Activated CD4-positive, alpha-beta T cell treated with anti-CD3 and anti-CD28 coated beads for 36 hours (primary cell): ENCODE measurements around the gene DBF4. TPM values are rescaled to one million over a fixed set of nuclear protein-coding genes. Genes with fewer than 3 reads are reported as not detected.
"Not testable (repeated sequence)": the region's sequence is repeated elsewhere in the genome, so short reads cannot be mapped to it uniquely, and the experiment has no call there.

Experiments
- ATAC-seq: fragments of 200-7000 bp; cut with Tn5 transposase; one replicate; pipeline ENCODE4 v1.10.0; 2021; ENCODE audit warnings: mild to moderate bottlenecking, moderate library complexity
- CTCF ChIA-PET: fragments of 350-600 bp; sonication (Branson Sonifier 250); formaldehyde crosslinking; loops from one replicate; lab custom pipeline; 2021; ENCODE audit warnings: antibody characterized with exemption; lab: Charles Lee
- POLR2A ChIA-PET: fragments of 350-600 bp; sonication (Branson Sonifier 250); formaldehyde crosslinking; loops from one replicate; lab custom pipeline; 2021; ENCODE audit warnings: antibody characterized with exemption, inconsistent platforms; lab: Charles Lee
- DNase-seq: peaks from one replicate; pipeline ENCODE4 v3.0.0-alpha.2; 2020
- H3K27ac Mint-ChIP-seq: one replicate; pipeline ENCODE4 v1.8.0; 2021; ENCODE audit warnings: mixed read lengths
- H3K27me3 Mint-ChIP-seq: one replicate; pipeline ENCODE4 v1.8.0; 2021; ENCODE audit warnings: mixed read lengths
- H3K36me3 Mint-ChIP-seq: one replicate; pipeline ENCODE4 v1.8.0; 2021; ENCODE audit warnings: low read depth, mixed read lengths
- H3K4me1 Mint-ChIP-seq: one replicate; pipeline ENCODE4 v1.8.0; 2021; ENCODE audit warnings: mixed read lengths
- H3K4me3 Mint-ChIP-seq: one replicate; pipeline ENCODE4 v1.8.0; 2021; ENCODE audit warnings: mild to moderate bottlenecking, moderate library complexity, mixed read lengths
- H3K9me3 Mint-ChIP-seq: one replicate; pipeline ENCODE4 v1.8.0; 2021; ENCODE audit warnings: low read depth, mixed read lengths
- intact Hi-C, 2 experiments: fragments of 100-400 bp; cut with DNase I in 1 of 2; cut with micrococcal nuclease in 1 of 2; formaldehyde crosslinking; loops; one replicate each; pipeline versions ENCODE4 v1.14.2 to v1.15.1; 2022 to 2024; cut with DNase I, micrococcal nuclease
- total RNA-seq, 2 experiments: library from RNA; stranded (reverse); gene quantifications; one replicate each; pipeline ENCODE4 v1.2.3, GENCODE V29; 2021

DBF4 gene, protein sequence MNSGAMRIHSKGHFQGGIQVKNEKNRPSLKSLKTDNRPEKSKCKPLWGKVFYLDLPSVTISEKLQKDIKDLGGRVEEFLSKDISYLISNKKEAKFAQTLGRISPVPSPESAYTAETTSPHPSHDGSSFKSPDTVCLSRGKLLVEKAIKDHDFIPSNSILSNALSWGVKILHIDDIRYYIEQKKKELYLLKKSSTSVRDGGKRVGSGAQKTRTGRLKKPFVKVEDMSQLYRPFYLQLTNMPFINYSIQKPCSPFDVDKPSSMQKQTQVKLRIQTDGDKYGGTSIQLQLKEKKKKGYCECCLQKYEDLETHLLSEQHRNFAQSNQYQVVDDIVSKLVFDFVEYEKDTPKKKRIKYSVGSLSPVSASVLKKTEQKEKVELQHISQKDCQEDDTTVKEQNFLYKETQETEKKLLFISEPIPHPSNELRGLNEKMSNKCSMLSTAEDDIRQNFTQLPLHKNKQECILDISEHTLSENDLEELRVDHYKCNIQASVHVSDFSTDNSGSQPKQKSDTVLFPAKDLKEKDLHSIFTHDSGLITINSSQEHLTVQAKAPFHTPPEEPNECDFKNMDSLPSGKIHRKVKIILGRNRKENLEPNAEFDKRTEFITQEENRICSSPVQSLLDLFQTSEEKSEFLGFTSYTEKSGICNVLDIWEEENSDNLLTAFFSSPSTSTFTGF
- total RNA-seq, result 10 to 100 TPM; 68.6 to 86.4 TPM

DNA sequence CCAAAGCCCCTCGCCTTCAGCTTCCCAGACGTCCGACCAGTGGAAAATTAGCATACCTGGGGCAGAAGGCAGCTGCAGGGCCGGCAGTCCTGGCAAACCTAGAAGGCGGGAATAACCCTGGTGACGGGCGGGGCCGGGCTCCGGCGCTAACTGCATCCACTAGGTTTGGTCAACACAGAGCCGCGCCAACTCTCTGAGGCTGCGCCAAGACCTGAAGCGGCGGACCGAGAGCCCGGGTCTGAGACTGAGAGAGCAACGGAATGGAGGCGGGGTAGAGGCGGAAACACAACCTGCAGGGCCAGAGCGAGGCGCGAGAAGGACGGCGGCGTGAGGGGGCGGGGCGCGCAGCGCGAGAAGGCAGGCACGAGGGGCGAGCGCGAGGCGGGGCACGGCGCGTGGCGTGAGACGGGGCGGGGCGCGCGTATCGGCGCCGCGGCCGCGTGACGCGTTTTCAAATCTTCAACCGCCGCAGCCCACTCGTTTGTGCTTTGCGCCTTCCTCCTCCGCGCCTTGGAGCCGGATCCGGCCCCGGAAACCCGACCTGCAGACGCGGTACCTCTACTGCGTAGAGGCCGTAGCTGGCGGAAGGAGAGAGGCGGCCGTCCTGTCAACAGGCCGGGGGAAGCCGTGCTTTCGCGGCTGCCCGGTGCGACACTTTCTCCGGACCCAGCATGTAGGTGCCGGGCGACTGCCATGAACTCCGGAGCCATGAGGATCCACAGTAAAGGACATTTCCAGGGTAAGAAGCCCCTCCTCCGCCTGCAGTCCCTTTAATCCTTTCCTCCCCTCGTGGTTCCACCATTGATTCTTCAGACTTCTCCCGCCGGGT is at the start of gene DBF4, which contains the start of gene SLC25A40:
DBF4 (plus strand) TSS at position 454 of the 829 bp plus-strand sequence; CDS start at position 694, 240 bp downstream.
SLC25A40 (minus strand) TSS at position 321 of the 829 bp plus-strand sequence. CDS start 17,633 bp downstream, outside the sequence.
- peaks cover 15% of the 10 kb centered on the region for H3K9me3 Mint-ChIP-seq
- DNase-seq (peak; percentile 97), ATAC-seq (peak; percentile 91)
- no peaks in the 10 kb centered on the region for H3K27me3 Mint-ChIP-seq
- peaks cover 55% of the 10 kb centered on the region for H3K36me3 Mint-ChIP-seq
- ChIA-PET CTCF (interaction anchor here (1.3 to 2.6 kb wide), 2 partner anchors 9 to 10 kb away, joined by 3 to 6 read pairs; no protein-coding TSS in a partner anchor), POLR2A (interaction anchor here (0.6 kb wide), 2 partner anchors 275 to 524 kb away, joined by 3 to 4 read pairs; partner anchors contain the start of gene ABCB1)
- peak within 1 kb of the TSS; percentile 93 for H3K27ac Mint-ChIP-seq
- H3K4me1 Mint-ChIP-seq, result peaks cover 48% of the 10 kb centered on the region
- H3K4me3 Mint-ChIP-seq, result peak within 1 kb of the TSS; percentile 82
- intact Hi-C loops, result loop anchor here (1.0 to 10.0 kb wide), 11 partner anchors 58 to 721 kb away; partner anchors contain the start of genes ADAM22 (in 2 of the 2), CROT (in 2 of the 2), DMTF1 (in 2 of the 2) and RUNDC3B (in 2 of the 2)

DNA sequence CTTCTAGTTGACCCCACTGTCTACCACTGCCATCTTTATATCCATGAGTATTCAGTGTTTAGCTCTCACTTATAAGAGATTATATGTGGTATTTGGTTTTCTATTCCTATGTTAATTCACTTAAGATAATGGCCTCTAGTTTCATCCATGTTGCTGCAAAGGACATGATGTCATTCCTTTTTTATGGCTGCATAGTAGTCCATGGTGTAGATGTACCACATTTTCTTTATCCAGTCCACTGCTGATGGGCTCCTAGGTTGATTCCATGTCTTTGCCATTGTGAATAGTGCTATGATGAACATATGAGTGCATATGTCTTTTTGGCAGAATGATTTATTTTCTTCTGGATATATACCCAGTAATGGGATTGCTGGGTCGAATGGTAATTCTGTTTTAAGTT is 47.9 kb upstream of the DBF4 start:
- intact Hi-C loops, CTCF ChIA-PET, DNase-seq, H3K4me1 Mint-ChIP-seq, H3K27ac Mint-ChIP-seq, H3K27me3 Mint-ChIP-seq, ATAC-seq, POLR2A ChIA-PET, H3K4me3 Mint-ChIP-seq: not testable (repeated sequence)
- peaks cover 20% of the 10 kb centered on the region for H3K9me3 Mint-ChIP-seq
- H3K36me3 Mint-ChIP-seq, result peaks cover 11% of the 10 kb centered on the region

DNA sequence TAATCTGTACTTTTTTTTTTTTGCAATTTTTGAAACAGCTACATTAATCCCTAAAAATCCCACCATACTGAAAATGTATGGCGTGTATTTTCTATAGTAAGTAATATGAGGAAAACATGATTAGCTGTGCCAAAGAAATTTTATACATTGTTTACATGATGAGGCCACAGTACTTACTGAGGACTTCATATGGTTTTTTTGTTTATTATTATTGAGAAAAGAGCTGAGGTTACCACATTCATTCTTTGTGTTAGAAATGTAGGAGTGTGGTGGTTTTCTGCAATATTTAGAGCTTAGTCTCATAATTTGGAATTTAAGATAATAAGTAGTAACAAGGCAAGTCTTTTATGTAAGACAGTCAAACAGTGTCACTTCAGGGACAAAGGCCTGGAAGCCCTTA is 45.2 kb upstream of the DBF4 start:
- ATAC-seq, result no peak
- ChIA-PET POLR2A (interaction anchor here (0.7 kb wide), 1 partner anchor 28 kb away, joined by 6 read pairs; no protein-coding TSS in a partner anchor), CTCF (no interaction called here)
- Mint-ChIP-seq H3K4me1 (no peaks in the 10 kb centered on the region), H3K27ac (no peak overlapping the region), H3K9me3 (peaks cover 8% of the 10 kb centered on the region), H3K36me3 (peaks cover 18% of the 10 kb centered on the region), H3K4me3 (no peak overlapping the region), H3K27me3 (no peaks in the 10 kb centered on the region)
- intact Hi-C loops, result no loop called here
- no peak for DNase-seq

DNA sequence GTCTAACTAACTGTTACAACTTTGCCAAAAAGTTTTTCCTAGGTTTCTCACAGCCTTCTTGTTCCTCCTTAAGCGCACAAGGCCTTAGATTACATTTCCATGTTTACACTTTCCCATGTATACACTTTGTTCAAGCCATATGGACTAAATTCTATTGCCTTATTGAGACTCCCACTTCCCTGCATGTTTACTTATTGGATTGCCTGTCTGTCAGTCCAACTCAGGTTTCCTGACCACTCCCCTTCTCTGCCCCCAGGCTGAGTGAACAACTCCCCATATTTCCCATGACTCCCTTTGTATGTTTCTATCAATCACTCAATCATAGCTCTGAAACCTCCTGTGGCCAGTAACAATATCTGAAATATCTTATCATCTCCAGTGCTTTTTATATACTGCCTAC is 43.2 kb upstream of the DBF4 start:
- POLR2A ChIA-PET, result no interaction called here
- ATAC-seq (no peak), DNase-seq (no peak)
- H3K36me3 Mint-ChIP-seq, result peaks cover 20% of the 10 kb centered on the region
- H3K27ac Mint-ChIP-seq, result no peak overlapping the region
- intact Hi-C loops, result no loop called here
- no peaks in the 10 kb centered on the region for H3K27me3 Mint-ChIP-seq
- no peaks in the 10 kb centered on the region for H3K4me1 Mint-ChIP-seq
- H3K9me3 Mint-ChIP-seq, result no peaks in the 10 kb centered on the region
- CTCF ChIA-PET, result interaction anchor here (0.7 kb wide), 1 partner anchor 33 kb away, joined by 3 read pairs; no protein-coding TSS in a partner anchor
- no peak overlapping the region for H3K4me3 Mint-ChIP-seq

DNA sequence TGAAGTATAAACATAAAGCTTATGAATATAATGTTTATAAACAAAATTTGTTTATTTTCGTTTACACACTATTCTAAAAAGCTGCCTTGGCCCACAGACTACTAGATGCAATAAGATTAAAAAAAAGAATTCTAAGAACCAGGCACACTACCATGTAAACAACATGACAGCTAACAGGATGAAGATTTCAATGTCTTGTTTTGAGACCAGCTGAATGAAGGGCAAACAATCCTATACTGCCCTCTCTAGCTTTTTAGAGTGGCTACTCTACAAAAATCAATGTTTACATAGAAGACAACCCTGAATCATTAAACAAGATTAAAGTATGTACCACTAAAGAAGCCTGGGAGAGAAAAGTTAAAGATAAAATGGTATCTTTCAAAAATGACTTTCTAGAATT is 38.7 kb upstream of the DBF4 start:
- POLR2A ChIA-PET, result no interaction called here
- CTCF ChIA-PET, result interaction anchor here (1.1 to 1.6 kb wide), 2 partner anchors 21 to 30 kb away, joined by 3 to 4 read pairs; no protein-coding TSS in a partner anchor
- no peaks in the 10 kb centered on the region for H3K27me3 Mint-ChIP-seq

DNA sequence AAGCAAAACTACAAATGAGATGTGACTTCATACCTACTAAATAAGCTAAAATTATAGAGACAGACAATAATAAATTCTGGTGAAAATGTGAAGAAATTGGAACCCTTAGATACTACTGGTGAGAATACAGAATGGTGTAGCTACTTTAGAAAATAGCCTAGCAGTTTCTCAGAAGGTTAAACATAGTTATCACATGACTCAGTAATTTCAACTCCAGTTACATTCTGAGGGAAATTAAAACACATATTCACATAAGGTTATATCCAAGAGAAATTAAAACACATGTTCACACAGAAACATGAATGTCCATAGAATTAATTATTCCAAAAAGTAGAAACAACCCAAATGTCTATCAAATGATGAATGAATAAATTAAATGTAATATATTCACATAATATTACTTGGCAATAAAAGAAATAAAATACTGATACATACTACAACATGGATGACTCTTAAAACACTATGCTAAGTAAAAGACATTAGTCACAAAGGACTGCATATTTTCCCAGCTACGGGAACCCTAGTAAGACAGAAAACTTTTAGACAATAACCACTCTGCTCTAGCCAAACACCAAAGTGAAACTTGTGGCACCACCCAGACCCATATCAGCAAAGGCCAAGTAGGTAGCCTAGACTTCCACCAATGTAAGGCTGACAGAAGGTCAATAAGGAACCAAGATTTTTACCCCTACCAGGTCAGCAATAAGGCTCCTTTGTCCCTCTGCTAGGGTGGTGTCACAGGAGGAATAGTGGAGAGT is 25.3 kb upstream of the DBF4 start:
- intact Hi-C loops, result no loop called here
- Mint-ChIP-seq H3K4me3 (no peak overlapping the region), H3K9me3 (no peaks in the 10 kb centered on the region), H3K27me3 (no peaks in the 10 kb centered on the region), H3K4me1 (peaks cover 10% of the 10 kb centered on the region), H3K36me3 (peaks cover 30% of the 10 kb centered on the region), H3K27ac (peak overlapping the region; percentile 57)
- ChIA-PET POLR2A (no interaction called here), CTCF (no interaction called here)
- no peak for ATAC-seq
- DNase-seq, result no peak

More for the DNA sequence above, 38.7 kb upstream of the DBF4 start:
- Mint-ChIP-seq H3K36me3 (peaks cover 17% of the 10 kb centered on the region), H3K4me1 (no peaks in the 10 kb centered on the region), H3K4me3 (no peak overlapping the region), H3K27ac (no peak overlapping the region), H3K9me3 (no peaks in the 10 kb centered on the region)
- DNase-seq (no peak), ATAC-seq (no peak)
- intact Hi-C loops, result no loop called here

DNA sequence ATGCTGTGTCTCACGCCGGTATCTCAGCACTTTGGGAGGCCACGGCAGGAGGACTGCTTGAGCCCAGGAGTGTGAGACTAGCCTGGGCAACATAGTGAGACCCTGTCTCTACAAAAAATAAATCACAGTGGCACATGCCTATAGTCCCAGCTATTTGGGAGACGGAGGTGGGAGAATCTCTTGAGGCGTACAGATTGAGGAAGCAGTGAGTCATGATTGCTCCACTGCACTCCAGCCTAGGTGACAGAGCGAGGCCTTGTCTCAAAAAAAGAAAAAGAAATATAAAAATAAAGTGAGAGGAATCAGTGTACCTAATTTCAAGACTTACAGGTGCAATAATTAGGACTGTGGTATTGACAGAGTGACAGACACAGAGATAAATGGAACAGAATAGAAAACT is 24.0 kb upstream of the DBF4 start:
- Mint-ChIP-seq H3K27me3 (no peaks in the 10 kb centered on the region), H3K4me3 (no peak overlapping the region), H3K4me1 (peaks cover 10% of the 10 kb centered on the region), H3K27ac (no peak overlapping the region), H3K36me3 (peaks cover 33% of the 10 kb centered on the region), H3K9me3 (no peaks in the 10 kb centered on the region)
- DNase-seq (no peak), ATAC-seq (no peak)
- POLR2A ChIA-PET, result no interaction called here
- CTCF ChIA-PET, result no interaction called here
- intact Hi-C loops, result no loop called here

DNA sequence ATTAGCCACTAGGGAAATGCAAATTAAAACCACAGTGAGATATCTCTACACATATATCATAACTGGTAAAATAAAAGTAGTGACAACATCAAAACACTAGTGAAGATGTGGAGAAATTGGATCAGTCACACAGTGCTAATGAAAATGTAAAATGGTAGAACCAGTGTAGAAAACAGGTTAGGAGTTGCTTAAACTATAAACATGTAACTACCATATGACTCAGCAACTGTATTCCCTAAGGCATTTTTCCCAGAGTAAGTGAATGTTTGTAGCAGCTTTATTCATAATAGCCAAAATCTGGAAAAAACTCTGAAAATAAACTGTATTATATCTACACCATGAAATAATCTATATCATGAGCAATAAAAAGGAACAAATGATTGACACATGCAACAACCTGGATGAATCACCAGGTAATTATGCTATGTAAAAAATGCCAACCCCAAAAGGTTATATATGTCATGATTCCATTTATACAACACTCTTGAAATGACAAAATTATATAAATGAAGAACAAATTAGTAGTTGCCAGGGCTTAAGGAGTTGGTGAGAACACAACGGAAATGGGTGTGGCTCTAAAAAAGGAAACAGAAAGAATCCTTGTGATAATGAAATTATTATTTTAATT is 22.9 kb upstream of the DBF4 start:
- CTCF ChIA-PET, result no interaction called here
- intact Hi-C loops, result no loop called here
- H3K4me1 Mint-ChIP-seq, result peaks cover 13% of the 10 kb centered on the region
- H3K4me3 Mint-ChIP-seq, result no peak overlapping the region
- H3K27me3 Mint-ChIP-seq, result no peaks in the 10 kb centered on the region
- POLR2A ChIA-PET, result no interaction called here
- DNase-seq (no peak), ATAC-seq (peak; percentile 66)
- H3K9me3 Mint-ChIP-seq, result no peaks in the 10 kb centered on the region
- peaks cover 42% of the 10 kb centered on the region for H3K36me3 Mint-ChIP-seq
- H3K27ac Mint-ChIP-seq, result no peak overlapping the region

DNA sequence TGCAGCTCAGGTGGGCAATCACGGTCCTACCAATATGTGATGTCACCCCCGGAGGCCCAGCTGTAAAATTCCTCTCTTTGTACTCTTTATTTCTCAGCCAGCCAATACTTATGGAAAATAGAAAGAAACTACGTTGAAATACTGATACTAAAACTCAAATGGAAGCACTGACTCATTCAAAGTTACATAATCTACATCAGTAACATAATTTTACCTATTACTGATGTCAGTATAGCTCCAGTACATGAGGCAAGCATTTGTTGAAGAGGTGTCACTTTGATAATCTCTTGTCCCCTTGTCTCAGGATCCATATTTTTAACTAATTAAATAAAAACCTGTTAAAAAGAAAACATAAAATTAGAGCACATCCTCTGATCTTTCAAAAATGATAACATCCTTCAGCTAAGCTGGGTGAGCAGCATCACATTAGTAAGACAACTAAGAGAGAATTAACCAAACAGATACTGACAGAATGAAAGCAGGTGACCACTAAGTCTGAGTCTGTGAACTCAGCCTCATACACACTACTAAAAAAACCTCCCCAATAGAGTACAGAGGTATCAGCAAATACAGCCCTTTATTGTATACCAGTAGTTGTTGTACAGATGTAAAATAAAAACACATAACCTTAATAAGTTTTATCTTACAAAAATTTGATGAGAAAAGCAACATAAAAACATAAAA is 17.7 kb upstream of the DBF4 start:
- Mint-ChIP-seq H3K36me3 (peaks cover 41% of the 10 kb centered on the region), H3K4me1 (peaks cover 10% of the 10 kb centered on the region), H3K27ac (peak overlapping the region; percentile 52), H3K4me3 (no peak overlapping the region), H3K9me3 (no peaks in the 10 kb centered on the region), H3K27me3 (no peaks in the 10 kb centered on the region)
- ChIA-PET POLR2A (no interaction called here), CTCF (no interaction called here)
- intact Hi-C loops, result no loop called here
- ATAC-seq (peak; percentile 30), DNase-seq (no peak)

DNA sequence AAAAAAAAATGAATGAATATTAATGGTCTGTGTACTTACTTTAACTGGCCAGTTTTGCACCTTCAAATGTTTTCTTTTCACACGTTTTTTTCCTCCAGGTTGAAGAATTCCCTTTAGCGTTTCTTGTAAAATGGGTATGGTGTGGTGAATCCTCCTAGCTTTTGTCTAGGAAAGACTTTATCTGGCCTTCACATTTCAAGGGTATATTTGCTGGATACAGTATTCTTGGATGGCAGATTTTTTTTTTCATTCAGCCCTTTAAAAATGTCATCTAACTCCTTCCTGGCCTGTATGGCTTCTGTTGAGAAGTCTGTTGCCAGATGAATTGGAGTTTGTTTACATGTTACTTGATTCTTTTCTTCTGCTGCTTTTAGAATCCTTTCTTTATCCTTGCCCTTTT is 10.2 kb upstream of the DBF4 start:
- CTCF ChIA-PET, result no interaction called here
- intact Hi-C loops, result no loop called here
- H3K27me3 Mint-ChIP-seq, result no peaks in the 10 kb centered on the region

More for the DNA sequence above, 10.2 kb upstream of the DBF4 start:
- Mint-ChIP-seq H3K9me3 (peaks cover 25% of the 10 kb centered on the region), H3K27ac (no peak overlapping the region), H3K4me3 (no peak overlapping the region), H3K4me1 (peaks cover 3% of the 10 kb centered on the region), H3K36me3 (peaks cover 64% of the 10 kb centered on the region)
- POLR2A ChIA-PET, result no interaction called here
- DNase-seq (no peak), ATAC-seq (no peak)
